ENCODE results near the gene NCKAP1.

DNA sequence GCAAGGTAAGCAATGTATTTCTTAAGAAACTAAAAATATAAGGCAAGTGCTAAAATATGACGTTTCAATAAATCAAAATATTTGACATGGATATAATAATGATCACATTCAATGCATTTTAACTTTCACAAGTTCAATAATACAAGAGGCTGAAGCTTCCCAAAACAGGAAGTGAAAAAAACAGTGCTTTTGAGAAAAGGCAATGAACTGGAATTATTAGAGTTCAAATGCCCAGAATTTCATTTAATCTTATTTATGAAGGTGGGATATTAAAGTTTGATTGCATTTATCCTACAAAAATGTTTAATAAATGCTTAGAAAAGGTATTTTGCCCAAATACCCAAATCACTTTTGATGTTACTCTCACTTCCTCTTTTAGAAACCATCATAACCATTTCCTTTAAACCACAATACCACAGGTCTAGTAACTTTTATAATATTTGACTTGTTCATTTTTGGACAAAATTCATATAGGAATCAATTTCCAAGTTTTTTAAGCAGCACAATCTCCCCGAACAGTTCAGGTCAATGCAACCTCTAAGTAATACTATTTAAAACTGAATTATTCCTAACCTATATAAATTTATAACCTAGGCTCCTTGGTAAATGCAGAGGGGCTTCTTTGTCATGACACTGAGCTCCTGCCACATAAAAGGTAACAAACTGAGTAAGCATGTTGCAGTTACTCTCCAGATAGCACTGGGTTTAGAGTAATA lies 2.1 kb downstream of the NCKAP1 start:
- TF ChIP-seq ZSCAN20 (CRISPR knock-in tag; IDR thresholded peaks at IDR 0.05) (no peak), POLR2A (IDR thresholded peaks at IDR 0.05; ENCODE audit: low read length) (no peak), CEBPB (IDR thresholded peaks at IDR 0.05) (no peak), HOXB5 (CRISPR knock-in tag; IDR thresholded peaks at IDR 0.05) (no peak), EP300 (IDR thresholded peaks at IDR 0.05) (no peak), KDM1A (IDR thresholded peaks at IDR 0.05; ENCODE audit: low read depth) (no peak), CBX8 (IDR thresholded peaks at IDR 0.05) (no peak), ZC3H11A (IDR thresholded peaks at IDR 0.05) (no peak), POLR2AphosphoS2 (conservative IDR thresholded peaks at IDR 0.05; ENCODE audit: low read length) (no peak), MAFK (IDR thresholded peaks at IDR 0.05; ENCODE audit: partially characterized antibody) (no peak)
- TF ChIP-seq, protein P1, sequence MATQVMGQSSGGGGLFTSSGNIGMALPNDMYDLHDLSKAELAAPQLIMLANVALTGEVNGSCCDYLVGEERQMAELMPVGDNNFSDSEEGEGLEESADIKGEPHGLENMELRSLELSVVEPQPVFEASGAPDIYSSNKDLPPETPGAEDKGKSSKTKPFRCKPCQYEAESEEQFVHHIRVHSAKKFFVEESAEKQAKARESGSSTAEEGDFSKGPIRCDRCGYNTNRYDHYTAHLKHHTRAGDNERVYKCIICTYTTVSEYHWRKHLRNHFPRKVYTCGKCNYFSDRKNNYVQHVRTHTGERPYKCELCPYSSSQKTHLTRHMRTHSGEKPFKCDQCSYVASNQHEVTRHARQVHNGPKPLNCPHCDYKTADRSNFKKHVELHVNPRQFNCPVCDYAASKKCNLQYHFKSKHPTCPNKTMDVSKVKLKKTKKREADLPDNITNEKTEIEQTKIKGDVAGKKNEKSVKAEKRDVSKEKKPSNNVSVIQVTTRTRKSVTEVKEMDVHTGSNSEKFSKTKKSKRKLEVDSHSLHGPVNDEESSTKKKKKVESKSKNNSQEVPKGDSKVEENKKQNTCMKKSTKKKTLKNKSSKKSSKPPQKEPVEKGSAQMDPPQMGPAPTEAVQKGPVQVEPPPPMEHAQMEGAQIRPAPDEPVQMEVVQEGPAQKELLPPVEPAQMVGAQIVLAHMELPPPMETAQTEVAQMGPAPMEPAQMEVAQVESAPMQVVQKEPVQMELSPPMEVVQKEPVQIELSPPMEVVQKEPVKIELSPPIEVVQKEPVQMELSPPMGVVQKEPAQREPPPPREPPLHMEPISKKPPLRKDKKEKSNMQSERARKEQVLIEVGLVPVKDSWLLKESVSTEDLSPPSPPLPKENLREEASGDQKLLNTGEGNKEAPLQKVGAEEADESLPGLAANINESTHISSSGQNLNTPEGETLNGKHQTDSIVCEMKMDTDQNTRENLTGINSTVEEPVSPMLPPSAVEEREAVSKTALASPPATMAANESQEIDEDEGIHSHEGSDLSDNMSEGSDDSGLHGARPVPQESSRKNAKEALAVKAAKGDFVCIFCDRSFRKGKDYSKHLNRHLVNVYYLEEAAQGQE (IDR thresholded peaks at IDR 0.05): no peak
- TF ChIP-seq, protein P2, sequence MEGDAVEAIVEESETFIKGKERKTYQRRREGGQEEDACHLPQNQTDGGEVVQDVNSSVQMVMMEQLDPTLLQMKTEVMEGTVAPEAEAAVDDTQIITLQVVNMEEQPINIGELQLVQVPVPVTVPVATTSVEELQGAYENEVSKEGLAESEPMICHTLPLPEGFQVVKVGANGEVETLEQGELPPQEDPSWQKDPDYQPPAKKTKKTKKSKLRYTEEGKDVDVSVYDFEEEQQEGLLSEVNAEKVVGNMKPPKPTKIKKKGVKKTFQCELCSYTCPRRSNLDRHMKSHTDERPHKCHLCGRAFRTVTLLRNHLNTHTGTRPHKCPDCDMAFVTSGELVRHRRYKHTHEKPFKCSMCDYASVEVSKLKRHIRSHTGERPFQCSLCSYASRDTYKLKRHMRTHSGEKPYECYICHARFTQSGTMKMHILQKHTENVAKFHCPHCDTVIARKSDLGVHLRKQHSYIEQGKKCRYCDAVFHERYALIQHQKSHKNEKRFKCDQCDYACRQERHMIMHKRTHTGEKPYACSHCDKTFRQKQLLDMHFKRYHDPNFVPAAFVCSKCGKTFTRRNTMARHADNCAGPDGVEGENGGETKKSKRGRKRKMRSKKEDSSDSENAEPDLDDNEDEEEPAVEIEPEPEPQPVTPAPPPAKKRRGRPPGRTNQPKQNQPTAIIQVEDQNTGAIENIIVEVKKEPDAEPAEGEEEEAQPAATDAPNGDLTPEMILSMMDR (IDR thresholded peaks at IDR 0.05): no peak
- TF ChIP-seq, protein P3, sequence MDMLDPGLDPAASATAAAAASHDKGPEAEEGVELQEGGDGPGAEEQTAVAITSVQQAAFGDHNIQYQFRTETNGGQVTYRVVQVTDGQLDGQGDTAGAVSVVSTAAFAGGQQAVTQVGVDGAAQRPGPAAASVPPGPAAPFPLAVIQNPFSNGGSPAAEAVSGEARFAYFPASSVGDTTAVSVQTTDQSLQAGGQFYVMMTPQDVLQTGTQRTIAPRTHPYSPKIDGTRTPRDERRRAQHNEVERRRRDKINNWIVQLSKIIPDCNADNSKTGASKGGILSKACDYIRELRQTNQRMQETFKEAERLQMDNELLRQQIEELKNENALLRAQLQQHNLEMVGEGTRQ (IDR thresholded peaks at IDR 0.05): no peak
